Pancreas (tissue), 10 donors: Measurements from ENCODE around the gene GALT. TPM values are rescaled to one million over a fixed set of nuclear protein-coding genes. Genes with fewer than 3 reads are reported as not detected.
A peak's percentile ranks its signal among the peaks of the same experiment; 100 is the strongest.

ENCODE experiments used
- ATAC-seq, 4 donors: fragments of 200-7000 bp; cut with Tn5 transposase; one replicate each; pipeline versions ENCODE4 v1.8.0 to v1.9.1; 2020; ENCODE audit warnings: mild to moderate bottlenecking in 4 of 4, moderate library complexity in 4 of 4
- DNase-seq, 6 donors: peaks; one replicate each; pipeline ENCODE4 v3.0.0-alpha.2; 2020
- FAIRE-seq: peaks from 2 replicates; lab custom pipeline; 2012; peaks lifted over from hg19 to GRCh38; lab: Jason Lieb, UNC
- H3K27ac ChIP-seq, 4 donors: fragments of 200-600 bp; sonication (generic); 1 replicate in 3 of 4; 2 replicates in 1 of 4; pipeline versions ENCODE4 v1.5.0 to v1.8.0; 2020
- H3K27me3 ChIP-seq, 4 donors: fragments of 200-600 bp; one replicate each; pipeline ENCODE4 v1.8.0; 2021
- H3K36me3 ChIP-seq, 3 donors: fragments of 200-600 bp; sonication (generic) in 1 of 3; one replicate each; pipeline versions ENCODE4 v1.5.0 to v1.8.0; 2020 to 2021
- H3K4me1 ChIP-seq, 3 donors: fragments of 200-600 bp; one replicate each; pipeline ENCODE4 v1.8.0; 2021
- H3K4me3 ChIP-seq, 4 donors: fragments of 200-600 bp; sonication (generic) in 2 of 4; one replicate each; pipeline versions ENCODE4 v1.5.0 to v1.8.0; 2020 to 2021
- H3K9me3 ChIP-seq, 4 donors: fragments of 200-600 bp; one replicate each; pipeline ENCODE4 v1.8.0; 2021
- WGBS, 2 donors: extraction: QIAGEN DNeasy Blood & Tissue Kit; methylation state at CpG; one replicate each; pipeline ENCODE4 v1.1.7; 2013; 5-methylcytosine and 5-hydroxymethylcytosine counted together
- intact Hi-C, 3 donors: fragments of 100-400 bp; cut with DNase I; formaldehyde crosslinking; loops; one replicate each; pipeline versions ENCODE4 v1.11.1 to v1.14.2; 2022
- polyA plus RNA-seq, 2 donors: library from polyadenylated mRNA; stranded (reverse); fragments of 200-250 nt; gene quantifications; one replicate each; pipeline ENCODE4 v1.2.3, GENCODE V29; 2013
- total RNA-seq, 6 donors: library from RNA; stranded (reverse); fragmentation: NEBNext Ultra II Directional in 4 of 6; extraction: Animal tissue kit (Norgen Biotek cat#: 25700) in 4 of 6; gene quantifications; one replicate each; pipeline versions ENCODE4 v1.2.1 to v1.2.4, GENCODE V29; 2021 to 2023
- TF ChIP-seq, protein P1 (sequence below), 4 donors: fragments of 200-600 bp; sonication (generic) in 3 of 4; IDR thresholded peaks; one replicate each; pipeline versions ENCODE4 v1.5.0 to v1.8.0; 2021; ENCODE audit warnings: antibody characterized with exemption in 4 of 4
- donor health status: healthy with polysubstance abuse.
- donor health status: DM: no; HTN: no; CAD: no; lungs with moderate emphysema.
- donor health status: DM: no; HTN: no; CAD: no.
- donor health status: control.
- donor health status: control.
- donor health status: Bipolar disorder and iron deficiency.
- donor health status: DM: yes; HTN: yes; CAD: no.
- donor health status: DM: no; HTN: no; CAD: no.
- donor health status: DM: no; HTN: no; CAD: no.
- donor health status: DM: yes; HTN: yes; CAD: no.

GALT gene
- total and polyA plus RNA-seq, 8 donors = 11.0 to 60.5 (median 21.1) TPM

DNA sequence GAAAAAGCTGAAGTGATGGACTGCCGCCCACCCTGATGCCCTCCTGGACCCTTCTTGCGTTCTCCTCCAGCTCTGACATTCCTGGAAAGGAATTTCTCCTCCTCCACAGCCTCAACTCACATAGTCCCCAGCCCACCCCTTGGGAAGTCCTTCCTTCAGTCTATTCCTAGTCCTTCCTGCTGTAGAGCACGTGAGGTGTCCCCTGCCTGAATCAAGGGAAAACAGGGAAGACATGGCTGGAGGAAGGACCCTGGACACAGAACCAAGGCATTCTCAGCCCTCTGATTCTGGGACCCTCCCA is 21.3 kb upstream of the GALT start:
- no peaks in the 10 kb centered on the region for H3K9me3 ChIP-seq
- intact Hi-C loops = no loop called here
- TF ChIP-seq, protein P1, sequence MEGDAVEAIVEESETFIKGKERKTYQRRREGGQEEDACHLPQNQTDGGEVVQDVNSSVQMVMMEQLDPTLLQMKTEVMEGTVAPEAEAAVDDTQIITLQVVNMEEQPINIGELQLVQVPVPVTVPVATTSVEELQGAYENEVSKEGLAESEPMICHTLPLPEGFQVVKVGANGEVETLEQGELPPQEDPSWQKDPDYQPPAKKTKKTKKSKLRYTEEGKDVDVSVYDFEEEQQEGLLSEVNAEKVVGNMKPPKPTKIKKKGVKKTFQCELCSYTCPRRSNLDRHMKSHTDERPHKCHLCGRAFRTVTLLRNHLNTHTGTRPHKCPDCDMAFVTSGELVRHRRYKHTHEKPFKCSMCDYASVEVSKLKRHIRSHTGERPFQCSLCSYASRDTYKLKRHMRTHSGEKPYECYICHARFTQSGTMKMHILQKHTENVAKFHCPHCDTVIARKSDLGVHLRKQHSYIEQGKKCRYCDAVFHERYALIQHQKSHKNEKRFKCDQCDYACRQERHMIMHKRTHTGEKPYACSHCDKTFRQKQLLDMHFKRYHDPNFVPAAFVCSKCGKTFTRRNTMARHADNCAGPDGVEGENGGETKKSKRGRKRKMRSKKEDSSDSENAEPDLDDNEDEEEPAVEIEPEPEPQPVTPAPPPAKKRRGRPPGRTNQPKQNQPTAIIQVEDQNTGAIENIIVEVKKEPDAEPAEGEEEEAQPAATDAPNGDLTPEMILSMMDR (IDR thresholded peaks at IDR 0.05) = no peak
- DNase-seq (no peak), FAIRE-seq (no peak), ATAC-seq (no peak)
- H3K4me3 ChIP-seq = no peak overlapping the region
- peaks cover 0 to 28% (median 8%) of the 10 kb centered on the region in 4 donors for H3K27me3 ChIP-seq
- WGBS, 2 donors = 66 to 79% methylated on average over 3 of the region's 3 CpGs
- H3K4me1 ChIP-seq = peaks cover 0 to 7% (median 0%) of the 10 kb centered on the region in 3 donors
- no peak overlapping the region for H3K27ac ChIP-seq
- no peaks in the 10 kb centered on the region for H3K36me3 ChIP-seq

DNA sequence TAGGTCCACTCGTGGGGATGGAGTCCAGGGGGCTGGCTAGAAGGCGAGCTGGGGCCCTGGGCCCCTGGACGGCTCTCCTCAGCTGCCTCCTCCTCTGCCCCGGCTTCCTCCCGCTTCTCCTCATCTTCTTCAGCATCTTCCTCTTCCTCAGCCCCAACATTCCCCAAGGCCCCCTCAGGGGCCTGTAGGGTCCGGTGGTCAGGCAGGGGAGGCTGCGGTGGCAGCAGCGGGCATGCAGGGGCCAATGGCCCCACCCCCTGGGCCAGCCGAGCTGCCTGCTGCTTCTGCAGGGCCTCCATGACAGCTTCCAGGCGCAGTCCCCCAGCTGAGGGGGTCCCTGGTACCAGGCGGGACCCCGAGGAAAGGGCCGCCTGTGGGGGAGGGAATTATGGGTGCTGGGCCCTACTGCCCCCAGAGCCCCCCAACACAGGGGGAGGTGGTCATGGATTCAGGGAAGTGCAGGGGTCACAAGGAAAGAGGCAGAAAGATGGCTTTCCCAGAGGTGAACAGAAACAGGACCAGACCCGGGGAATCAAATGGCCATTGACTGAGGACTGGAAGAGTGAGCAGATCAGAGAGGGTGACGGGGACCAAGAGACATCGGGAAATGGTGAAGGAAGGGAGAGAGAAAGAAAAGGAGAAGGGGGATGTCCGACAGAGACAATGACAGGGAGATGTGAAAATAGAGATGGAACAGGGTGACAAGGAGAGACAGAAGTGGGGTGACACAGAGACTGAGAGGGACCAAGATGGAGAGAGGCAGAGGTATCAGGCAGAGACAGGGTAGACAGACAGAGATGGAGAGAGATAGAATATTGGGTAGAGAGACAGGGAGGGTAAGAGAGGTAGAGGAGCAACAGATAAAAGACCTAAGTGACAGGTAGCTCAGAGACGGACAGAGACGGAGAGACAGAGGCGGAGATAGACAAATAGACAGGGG is 18.5 kb upstream of the GALT start:
- intact Hi-C loops = no loop called here
- no peak overlapping the region for H3K27ac ChIP-seq
- H3K27me3 ChIP-seq = peaks cover 0 to 28% (median 8%) of the 10 kb centered on the region in 4 donors
- H3K4me3 ChIP-seq = peak overlapping the region in 2 of 4 donors; percentile 34 to 46
- H3K9me3 ChIP-seq = no peaks in the 10 kb centered on the region
- TF ChIP-seq, protein P1 (IDR thresholded peaks at IDR 0.05) = no peak
- DNase-seq (no peak), ATAC-seq (no peak), FAIRE-seq (no peak)
- H3K4me1 ChIP-seq = peaks cover 0 to 7% (median 0%) of the 10 kb centered on the region in 3 donors
- no peaks in the 10 kb centered on the region for H3K36me3 ChIP-seq
- 30 to 33% methylated on average over 20 of the region's 20 CpGs for WGBS, 2 donors

DNA sequence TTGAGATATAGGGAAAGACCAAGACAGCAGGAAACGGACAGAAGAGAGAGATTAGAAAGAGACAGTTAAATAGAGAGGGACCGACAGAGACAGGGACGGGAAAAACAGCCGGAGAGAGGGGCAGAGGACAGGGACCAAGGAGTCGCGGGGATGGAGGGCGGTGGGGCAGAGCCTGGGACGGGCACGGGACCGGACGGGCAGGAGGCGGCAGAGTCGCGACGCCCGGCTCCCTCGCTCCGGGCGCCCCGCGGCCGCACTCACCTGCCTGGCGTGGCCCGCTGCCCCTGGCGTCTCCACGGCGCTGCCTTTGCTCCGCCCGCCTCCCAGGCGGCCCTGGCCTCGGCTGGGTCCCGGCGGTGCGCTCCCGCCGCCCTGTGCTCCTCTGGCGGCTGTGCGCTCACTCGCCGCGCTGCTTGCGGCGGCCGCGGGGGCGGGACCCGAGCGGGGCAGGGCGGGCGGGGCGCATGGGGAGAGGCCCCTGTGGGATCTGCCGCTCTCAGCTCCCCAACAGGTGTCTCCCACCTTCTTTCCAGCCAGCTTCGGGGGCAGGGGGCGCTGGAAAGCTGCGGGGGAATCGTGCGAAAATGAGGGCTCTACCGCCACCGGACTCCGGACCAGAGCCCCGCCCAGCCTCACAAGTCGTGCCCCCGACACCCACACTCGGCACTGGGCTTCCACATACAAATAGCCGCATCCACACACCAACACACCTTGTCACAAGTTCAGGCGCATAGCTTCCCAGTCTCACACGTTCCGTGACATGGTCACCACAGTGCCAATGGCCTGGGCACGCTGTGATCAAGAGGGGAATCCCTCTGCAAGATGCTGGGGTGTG is 17.6 kb upstream of the GALT start, which contains the start of gene ARID3C:
Gene ARID3C (minus strand): TSS at position 411 of the 835 bp plus-strand sequence. CDS start 1,052 bp downstream, outside the sequence.
- FAIRE-seq = no peak

DNA sequence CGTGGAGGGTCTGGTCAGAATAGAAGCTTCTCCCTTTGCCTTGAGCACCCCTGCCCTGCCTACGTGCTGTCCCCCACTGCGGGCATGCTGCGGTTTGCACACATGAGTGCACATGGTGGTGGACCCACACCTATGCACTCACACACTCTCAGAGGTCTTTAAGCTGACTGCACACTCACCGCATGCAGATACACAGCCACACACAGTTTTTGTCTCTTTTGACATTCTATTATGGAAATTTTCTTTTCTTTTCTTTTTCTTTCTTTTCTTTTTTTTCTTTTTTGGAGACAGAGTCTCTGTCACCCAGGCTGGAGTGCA is 17.0 kb upstream of the GALT start:
- 22 to 23% methylated on average over 5 of the region's 5 CpGs for WGBS, 2 donors
- peak overlapping the region in 2 of 4 donors; percentile 34 to 46 for H3K4me3 ChIP-seq
- no peak for FAIRE-seq
- TF ChIP-seq, protein P1 (IDR thresholded peaks at IDR 0.05) = no peak
- peaks cover 0 to 4% (median 0%) of the 10 kb centered on the region in 3 donors for H3K4me1 ChIP-seq
- DNase-seq = no peak
- no peak for ATAC-seq
- intact Hi-C loops = no loop called here
- H3K9me3 ChIP-seq = no peaks in the 10 kb centered on the region
- H3K27me3 ChIP-seq = peaks cover 0 to 16% (median 4%) of the 10 kb centered on the region in 4 donors
- no peak overlapping the region for H3K27ac ChIP-seq
- H3K36me3 ChIP-seq = no peaks in the 10 kb centered on the region

More for the DNA sequence above, 17.6 kb upstream of the GALT start, which contains the start of gene ARID3C:
- intact Hi-C loops = no loop called here
- no peaks in the 10 kb centered on the region for H3K9me3 ChIP-seq
- peaks cover 0 to 20% (median 5%) of the 10 kb centered on the region in 4 donors for H3K27me3 ChIP-seq
- ATAC-seq (peak; percentile 83 to 93 (median 90)), DNase-seq (peak in 5 of 6 donors; percentile 44 to 84 (median 68))
- H3K4me3 ChIP-seq = peak within 1 kb of the TSS; percentile 7 to 46 (median 30)
- peaks cover 0 to 4% (median 0%) of the 10 kb centered on the region in 3 donors for H3K4me1 ChIP-seq
- TF ChIP-seq, protein P1 (IDR thresholded peaks at IDR 0.05) = no peak
- no peak within 1 kb of the TSS for H3K27ac ChIP-seq
- 1 to 2% methylated on average over 36 to 69 of the region's 69 CpGs for WGBS, 2 donors
- no peaks in the 10 kb centered on the region for H3K36me3 ChIP-seq
